SK-N-MC (cell line): ENCODE data around the gene PMEL.

Source experiments
- DNase-seq: peaks from one replicate; pipeline ENCODE4 v3.0.0-alpha.2; 2011; ENCODE audit warnings: low read depth, low spot score
- H3K27ac ChIP-seq: fragments of 200-600 bp; sonication (generic); 2 replicates; pipeline ENCODE4 v1.5.1; 2016; ENCODE audit warnings: mixed run types
- H3K36me3 ChIP-seq: fragments of 200-600 bp; sonication (generic); 2 replicates; pipeline ENCODE4 v1.6.1; 2017; ENCODE audit warnings: antibody characterized with exemption, low read length, mixed read lengths; ENCODE audit not compliant: insufficient read depth
- H3K4me3 ChIP-seq: fragments of 200-600 bp; sonication (generic); 2 replicates; pipeline ENCODE4 v1.5.1; 2016
- H3K9ac ChIP-seq: fragments of 200-600 bp; sonication (generic); 2 replicates; pipeline ENCODE4 v1.8.0; 2017; ENCODE audit warnings: mixed run types, mixed read lengths; ENCODE audit not compliant: insufficient read length
- H3K9me3 ChIP-seq: fragments of 200-600 bp; sonication (generic); 2 replicates; pipeline ENCODE4 v1.6.1; 2017; ENCODE audit warnings: low read depth, mild to moderate bottlenecking, antibody characterized with exemption, low read length, moderate library complexity, mixed read lengths
- EZH2 ChIP-seq: fragments of 200-600 bp; sonication (generic); IDR thresholded peaks from one replicate; pipeline ENCODE4 v1.6.1; 2017; ENCODE audit warnings: antibody characterized with exemption
- FOXP2 ChIP-seq: optimal IDR thresholded peaks from 2 replicates; pipeline ENCODE3; 2011; ENCODE audit warnings: mild to moderate bottlenecking, moderate library complexity; ENCODE audit not compliant: insufficient read depth; ENCODE audit errors: extremely low read length, control extremely low read depth
- POLR2AphosphoS5 ChIP-seq: IDR thresholded peaks from 2 replicates; pipeline ENCODE4 v1.6.1; 2012; ENCODE audit warnings: mild to moderate bottlenecking, low read depth, low read length, borderline replicate concordance

Gene PMEL

DNA sequence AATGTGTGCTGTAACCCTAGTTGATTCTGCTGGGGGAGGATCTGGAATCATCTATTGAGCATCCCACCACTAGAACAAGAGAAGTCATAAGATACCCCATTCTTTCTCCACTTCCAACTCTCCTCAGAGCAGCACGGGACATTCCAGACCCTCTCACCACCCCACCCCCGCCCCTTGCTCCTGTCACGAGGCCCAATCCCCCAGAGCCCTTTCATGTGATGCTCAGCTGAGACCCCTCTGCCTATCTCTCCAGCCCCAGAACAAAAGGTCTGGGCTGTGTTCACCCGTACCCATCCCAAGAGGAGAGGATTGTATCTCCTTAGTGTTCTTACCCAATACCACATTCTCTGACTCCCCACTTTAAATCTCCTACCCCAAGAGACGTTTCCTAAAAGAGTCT lies 602 bp downstream of the PMEL start:
- Histone ChIP-seq H3K4me3 (no peak overlapping the region), H3K36me3 (peaks cover 20% of the 10 kb centered on the region), H3K27ac (no peak overlapping the region), H3K9me3 (no peaks in the 10 kb centered on the region), H3K9ac (no peak overlapping the region)
- TF ChIP-seq FOXP2 (no peak), POLR2AphosphoS5 (no peak), EZH2 (no peak)
- no peak for DNase-seq

DNA sequence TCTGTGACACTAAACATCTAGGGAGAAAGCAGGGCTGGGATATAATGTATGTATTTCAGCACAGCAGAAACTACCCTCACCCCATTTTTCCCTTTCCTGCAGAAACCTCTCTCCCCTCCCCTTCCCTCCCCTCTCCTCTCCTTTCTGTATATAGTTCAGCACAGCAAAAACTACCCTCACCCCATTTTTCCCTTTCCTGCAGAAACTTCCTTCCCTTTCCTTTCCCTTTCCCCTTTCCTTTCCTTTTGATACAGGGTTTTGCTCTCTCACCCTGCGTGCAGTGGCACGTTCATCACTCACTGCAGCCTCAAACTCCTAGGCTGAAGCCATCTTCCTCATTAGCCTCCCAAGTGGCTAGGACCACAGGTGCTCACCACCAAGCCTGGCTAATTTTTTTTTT lies 2.1 kb downstream of the PMEL start:
- H3K4me3 ChIP-seq = no peak overlapping the region
- no peak overlapping the region for H3K27ac ChIP-seq
- H3K9ac ChIP-seq = no peak overlapping the region
- no peaks in the 10 kb centered on the region for H3K9me3 ChIP-seq
- DNase-seq = no peak
- TF ChIP-seq FOXP2 = no peak
- TF ChIP-seq EZH2 = no peak
- no peak for TF ChIP-seq POLR2AphosphoS5
- peaks cover 10% of the 10 kb centered on the region for H3K36me3 ChIP-seq

DNA sequence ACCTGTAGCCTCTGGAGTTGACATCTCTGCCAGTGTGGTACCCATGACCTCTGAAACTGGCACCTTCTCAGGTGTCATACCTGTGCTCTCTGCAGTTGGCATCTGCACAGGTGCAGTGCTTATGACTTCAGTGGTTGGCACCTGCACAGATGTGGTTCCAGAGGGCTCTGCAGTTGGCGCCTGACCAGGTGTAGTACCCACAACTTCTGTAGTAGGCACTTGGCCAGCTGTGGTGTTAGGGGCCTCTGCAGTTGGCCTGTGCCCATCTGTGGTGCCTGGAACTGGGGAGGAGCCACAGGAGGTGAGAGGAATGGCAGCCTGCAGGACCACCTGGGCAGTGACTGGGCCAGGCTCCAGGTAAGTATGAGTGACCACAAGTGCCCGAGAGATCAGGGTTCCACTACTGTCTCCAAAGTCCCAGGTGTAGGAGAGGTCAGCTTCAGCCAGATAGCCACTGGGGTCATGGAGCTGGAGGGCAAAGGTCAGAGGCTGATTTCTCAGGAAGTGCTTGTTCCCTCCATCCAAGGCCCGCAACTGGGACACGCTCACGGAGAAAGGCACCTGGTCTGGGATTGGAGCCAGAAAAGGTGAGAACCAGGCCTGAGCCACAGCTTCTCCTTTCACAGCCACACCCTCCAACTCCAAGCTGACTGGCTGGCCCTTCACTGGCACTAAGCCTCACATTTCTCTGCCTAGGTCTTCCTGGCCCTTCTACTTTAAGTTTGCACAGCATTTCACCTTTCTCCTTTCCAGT lies 8.6 kb downstream of the PMEL start:
- Histone ChIP-seq H3K9me3 (no peaks in the 10 kb centered on the region), H3K36me3 (no peaks in the 10 kb centered on the region), H3K9ac (no peak overlapping the region), H3K4me3 (no peak overlapping the region), H3K27ac (no peak overlapping the region)
- DNase-seq = no peak
- TF ChIP-seq EZH2 = no peak
- TF ChIP-seq FOXP2 = no peak
- TF ChIP-seq POLR2AphosphoS5 = no peak

DNA sequence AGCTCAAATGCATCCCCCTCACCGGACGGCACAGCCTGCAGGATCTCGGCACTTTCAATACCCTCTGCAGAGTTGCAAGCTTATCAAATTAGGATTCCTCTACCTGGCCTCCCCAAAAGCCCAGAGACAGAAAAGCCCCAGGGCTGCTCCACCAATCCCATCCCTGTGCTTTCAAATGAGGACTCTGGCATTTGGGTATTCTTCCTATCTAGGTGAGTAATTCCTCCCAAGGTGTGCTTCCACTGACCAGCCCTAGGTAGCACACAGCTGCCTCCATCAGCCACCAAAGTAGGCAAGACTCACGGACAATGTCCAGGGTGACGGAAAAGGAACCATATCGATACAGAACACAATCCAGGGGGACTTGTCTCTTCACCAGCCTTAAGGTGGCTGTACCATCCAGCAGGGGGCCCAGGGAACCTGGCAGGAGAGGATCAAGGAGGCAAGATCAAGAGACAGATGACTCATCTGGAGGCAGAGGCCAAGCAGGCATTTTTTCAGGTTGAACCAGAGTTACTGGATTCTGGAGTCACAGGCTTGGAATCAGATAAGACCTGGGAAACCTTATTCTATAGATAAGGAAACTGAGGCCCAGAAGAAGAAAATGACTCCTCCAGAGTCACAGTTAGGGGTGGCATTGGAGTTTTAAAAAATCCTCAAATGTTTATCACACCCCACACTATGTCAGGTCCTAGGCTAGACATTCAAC lies 9.9 kb downstream of the PMEL start:
- Histone ChIP-seq H3K4me3 (no peak overlapping the region), H3K36me3 (no peaks in the 10 kb centered on the region), H3K27ac (no peak overlapping the region), H3K9me3 (no peaks in the 10 kb centered on the region), H3K9ac (no peak overlapping the region)
- no peak for DNase-seq
- TF ChIP-seq FOXP2 = no peak
- TF ChIP-seq POLR2AphosphoS5 = no peak
- no peak for TF ChIP-seq EZH2

DNA sequence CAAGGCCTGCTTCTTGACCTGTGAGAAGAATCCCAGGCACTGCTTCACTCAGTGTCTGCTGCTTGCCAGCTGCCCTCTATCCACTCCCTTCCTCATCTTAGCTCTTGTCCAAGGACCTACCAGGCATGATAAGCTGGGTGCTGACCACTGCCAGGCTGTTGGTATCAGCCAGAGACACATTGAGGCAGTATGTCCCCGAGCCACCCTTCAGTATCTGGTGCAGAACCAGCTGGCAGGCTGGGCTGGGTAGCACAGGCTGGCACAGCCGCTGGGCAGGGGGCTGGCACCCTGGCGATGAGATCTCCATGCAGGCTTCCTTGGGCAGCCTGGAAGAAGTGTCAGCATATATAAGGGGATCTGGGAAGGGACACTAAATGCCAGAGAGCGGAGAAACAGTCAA lies 10.5 kb downstream of the PMEL start:
- no peak overlapping the region for H3K9ac ChIP-seq
- no peak overlapping the region for H3K4me3 ChIP-seq
- no peak for DNase-seq
- H3K27ac ChIP-seq = no peak overlapping the region
- no peak for TF ChIP-seq FOXP2
- TF ChIP-seq POLR2AphosphoS5 = no peak
- TF ChIP-seq EZH2 = no peak
- no peaks in the 10 kb centered on the region for H3K36me3 ChIP-seq
- no peaks in the 10 kb centered on the region for H3K9me3 ChIP-seq

DNA sequence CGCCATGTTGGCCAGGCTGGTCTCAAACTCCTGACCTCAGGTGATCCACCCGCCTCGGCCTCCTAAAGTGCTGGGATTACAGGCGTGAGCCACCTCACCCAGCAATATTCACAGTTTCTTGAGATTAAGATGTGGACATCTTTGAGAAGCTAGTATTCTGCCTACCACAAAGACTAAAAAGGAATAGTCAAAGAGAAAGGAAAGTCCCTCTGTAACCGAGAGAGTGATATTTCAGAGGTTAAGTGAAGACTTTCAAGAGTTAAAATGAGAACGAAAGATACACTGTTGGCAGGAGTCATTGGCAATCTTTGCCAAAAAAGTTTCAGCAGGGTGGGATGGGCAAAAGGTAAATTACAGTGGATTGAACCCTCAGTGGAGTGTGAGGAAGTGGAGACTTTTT lies 19.3 kb downstream of the PMEL start:
- H3K36me3 ChIP-seq = no peaks in the 10 kb centered on the region
- no peak overlapping the region for H3K27ac ChIP-seq
- no peaks in the 10 kb centered on the region for H3K9me3 ChIP-seq
- no peak overlapping the region for H3K9ac ChIP-seq
- no peak for DNase-seq
- H3K4me3 ChIP-seq = no peak overlapping the region
- TF ChIP-seq FOXP2 = no peak
- no peak for TF ChIP-seq POLR2AphosphoS5
- TF ChIP-seq EZH2 = no peak

DNA sequence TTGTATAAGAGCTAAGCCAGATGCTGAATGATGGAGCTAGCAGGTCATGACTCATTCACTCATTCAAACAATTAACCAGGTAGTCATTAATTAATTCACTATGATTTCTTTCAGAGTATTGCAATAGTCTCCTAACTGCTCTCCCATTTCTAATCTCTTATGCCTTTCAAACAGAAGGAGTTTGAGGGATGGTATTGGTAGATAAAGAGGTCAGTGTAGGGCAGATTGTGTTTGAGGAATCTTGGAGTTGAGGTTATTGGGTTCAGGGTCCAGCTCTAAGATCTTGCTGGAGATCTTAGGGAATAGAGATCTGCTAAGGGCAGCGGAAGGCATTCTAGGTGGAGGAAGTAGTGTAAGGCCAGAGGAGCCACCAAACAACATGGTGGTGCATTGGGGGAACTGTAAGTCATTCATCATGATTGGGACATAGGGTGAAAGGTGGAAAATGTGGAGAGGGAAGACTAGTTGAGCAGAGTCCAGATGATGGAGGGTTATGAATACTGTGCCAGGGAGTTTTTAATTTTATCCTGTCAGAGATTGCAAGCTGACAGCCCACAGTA lies 23.2 kb downstream of the PMEL start:
- TF ChIP-seq POLR2AphosphoS5 (no peak), EZH2 (no peak), FOXP2 (no peak)
- no peak overlapping the region for H3K27ac ChIP-seq
- no peaks in the 10 kb centered on the region for H3K36me3 ChIP-seq
- no peak for DNase-seq
- H3K9me3 ChIP-seq = no peaks in the 10 kb centered on the region
- no peak overlapping the region for H3K9ac ChIP-seq
- H3K4me3 ChIP-seq = no peak overlapping the region

DNA sequence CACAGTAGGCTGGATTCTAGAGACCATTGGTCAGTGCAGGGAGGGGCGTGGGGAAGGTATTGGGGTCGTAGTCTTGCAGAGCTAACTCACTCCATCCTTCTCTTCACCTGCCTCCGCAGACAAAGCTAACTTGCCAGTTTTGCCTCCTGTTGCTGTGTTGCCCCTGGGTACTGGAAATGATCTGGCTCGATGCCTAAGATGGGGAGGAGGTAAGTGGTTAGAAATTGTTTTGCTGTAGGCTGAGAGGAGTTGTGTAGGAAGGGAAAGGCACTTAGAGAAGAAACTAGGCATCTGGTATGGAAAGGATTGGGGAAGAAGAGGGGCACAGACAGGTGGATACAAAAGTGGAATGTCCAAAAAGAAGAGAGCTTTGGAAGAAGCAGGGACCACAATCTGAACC lies 23.8 kb downstream of the PMEL start:
- no peak overlapping the region for H3K9ac ChIP-seq
- H3K36me3 ChIP-seq = no peaks in the 10 kb centered on the region
- no peak overlapping the region for H3K4me3 ChIP-seq
- H3K27ac ChIP-seq = no peak overlapping the region
- TF ChIP-seq POLR2AphosphoS5 = no peak
- TF ChIP-seq EZH2 = no peak
- TF ChIP-seq FOXP2 = no peak
- no peak for DNase-seq
- H3K9me3 ChIP-seq = no peaks in the 10 kb centered on the region
